K562 (cell line): ENCODE measurements around the gene ZNF428. TPM values are rescaled to one million over a fixed set of nuclear protein-coding genes. Genes with fewer than 3 reads are reported as not detected.

Experiments used
- CHD7 ChIP-seq: fragments of 200-600 bp; sonication (generic); IDR thresholded peaks from one replicate; pipeline ENCODE4 v1.6.1; 2012; ENCODE audit warnings: mild to moderate bottlenecking, low read depth, low read length, inconsistent platforms
- FOXA3 ChIP-seq, 2 experiments: fragments of 450-650 bp in 1 of 2; sonication (generic) in 1 of 2; formaldehyde crosslinking; IDR thresholded peaks in 1 of 2; conservative IDR thresholded peaks in 1 of 2; 2 replicates each; pipeline versions ENCODE4 v1.4.0 to v1.8.0; 2020 to 2022; ENCODE audit warnings: mild to moderate bottlenecking in 2 of 2, missing genetic modification reagents in 1 of 2
- HES1 ChIP-seq: fragments of 450-650 bp; IDR thresholded peaks from 2 replicates; pipeline ENCODE4 v1.6.1; 2016; ENCODE audit warnings: low read depth, mild to moderate bottlenecking, moderate library complexity
- IRF2 ChIP-seq: sonication (generic); formaldehyde crosslinking; IDR thresholded peaks from 2 replicates; pipeline ENCODE4 v1.8.1; 2022; ENCODE audit warnings: mild to moderate bottlenecking, missing genetic modification reagents
- NCOA4 ChIP-seq: fragments of 450-650 bp; IDR thresholded peaks from 2 replicates; pipeline ENCODE4 v1.6.1; 2018; ENCODE audit warnings: mild to moderate bottlenecking; ENCODE audit not compliant: partially characterized antibody
- PCBP2 ChIP-seq: fragments of 200-400 bp; formaldehyde crosslinking; IDR thresholded peaks from 2 replicates; pipeline ENCODE4 v1.6.1; 2018; ENCODE audit warnings: low read length, low read depth, mild to moderate bottlenecking, moderate library complexity; ENCODE audit not compliant: poor library complexity, severe bottlenecking
- SFPQ ChIP-seq: fragments of 200-400 bp; formaldehyde crosslinking; IDR thresholded peaks from 2 replicates; pipeline ENCODE4 v1.6.1; 2017; ENCODE audit warnings: mild to moderate bottlenecking, low read depth, low read length, moderate library complexity
- SRSF7 ChIP-seq: fragments of 200-400 bp; formaldehyde crosslinking; optimal IDR thresholded peaks from 2 replicates; pipeline ENCODE3; 2017; ENCODE audit warnings: mild to moderate bottlenecking, low read depth, low read length
- TCF3 ChIP-seq: sonication (generic); formaldehyde crosslinking; IDR thresholded peaks from 2 replicates; pipeline ENCODE4 v1.4.0; 2020; ENCODE audit warnings: mild to moderate bottlenecking, missing genetic modification reagents
- ZNF436 ChIP-seq: fragments of 250-450, 450-650 bp; sonication (Bioruptor Pico); formaldehyde crosslinking; IDR thresholded peaks from 2 replicates; pipeline ENCODE4 v1.7.0; 2020; ENCODE audit warnings: mild to moderate bottlenecking
- polyA plus RNA-seq, 8 experiments: library from polyadenylated mRNA; depleted of rRNA in 4 of 8; stranded (reverse) in 5 of 8; unstranded in 3 of 8; fragments of >200 nt; fragmentation: Nextera tagmentation in 2 of 8; fragmentation: Illumina TruSeq in 1 of 8; extraction: Ambion mirVana in 2 of 8; extraction: Trizol in 1 of 8; gene quantifications; 2 replicates each; pipeline versions ENCODE4 v1.2.1 to v1.2.3, GENCODE V29; 2011 to 2014; ENCODE audit warnings: inconsistent platforms in 1 of 8, missing spikeins in 1 of 8
- total RNA-seq, 7 experiments: library from RNA; depleted of rRNA in 6 of 7; stranded (reverse); fragments of >200 nt in 6 of 7; fragmentation: Illumina TruSeq in 2 of 7; extraction: Trizol in 2 of 7; gene quantifications; 2 replicates each; pipeline versions ENCODE4 v1.2.1 to v1.2.3, GENCODE V29; 2011 to 2021; ENCODE audit warnings: low replicate concordance in 1 of 7
- TF ChIP-seq, protein P1 (sequence below): sonication (generic); formaldehyde crosslinking; IDR thresholded peaks from 2 replicates; pipeline ENCODE4 v1.5.0; 2020; ENCODE audit warnings: missing genetic modification reagents

Gene ZNF428
- total and polyA plus RNA-seq, 9 of the 15 experiments (the other 6 are each of a cell fraction or from before 2014, with no cell fraction given): 0.15 to 85.7 (median 15.9) TPM

DNA sequence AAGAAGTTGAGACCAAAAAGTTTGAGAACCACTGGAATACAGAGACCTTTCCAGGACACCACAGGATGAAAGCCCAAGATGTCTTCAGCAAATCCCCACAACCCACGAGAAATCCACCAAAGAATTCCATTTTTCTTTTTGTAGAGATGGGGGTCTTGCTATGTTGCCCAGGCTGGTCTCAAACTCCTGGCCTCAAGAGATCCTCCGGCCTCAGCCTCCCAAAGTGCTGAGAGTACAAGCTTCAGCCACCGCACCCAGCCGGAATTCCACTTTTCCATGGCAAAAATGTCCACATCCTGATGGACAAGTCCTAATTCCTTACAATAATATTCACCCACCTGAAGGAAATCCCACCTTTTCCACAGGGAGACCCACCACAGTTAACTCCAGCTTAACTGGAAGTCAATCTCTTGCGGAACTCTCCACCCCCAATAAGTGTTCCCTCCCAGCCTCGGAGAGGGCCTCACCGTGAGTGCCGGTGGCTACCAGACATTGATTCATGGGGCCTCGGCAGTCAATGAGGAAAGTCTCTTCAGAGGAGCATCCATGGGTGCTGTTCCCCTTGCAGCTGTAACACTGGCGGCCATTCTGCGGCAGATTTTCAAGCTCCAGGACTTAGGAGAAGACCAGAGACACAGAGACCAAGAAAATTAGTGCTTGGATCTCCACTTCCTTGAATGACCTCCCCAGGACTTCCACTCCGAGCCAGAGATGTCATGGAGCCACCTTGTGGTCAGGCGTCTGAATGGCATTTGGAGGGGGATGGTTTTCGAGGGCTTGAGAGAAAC is 32.5 kb upstream of the ZNF428 start (continued):
- TF ChIP-seq, protein P1, sequence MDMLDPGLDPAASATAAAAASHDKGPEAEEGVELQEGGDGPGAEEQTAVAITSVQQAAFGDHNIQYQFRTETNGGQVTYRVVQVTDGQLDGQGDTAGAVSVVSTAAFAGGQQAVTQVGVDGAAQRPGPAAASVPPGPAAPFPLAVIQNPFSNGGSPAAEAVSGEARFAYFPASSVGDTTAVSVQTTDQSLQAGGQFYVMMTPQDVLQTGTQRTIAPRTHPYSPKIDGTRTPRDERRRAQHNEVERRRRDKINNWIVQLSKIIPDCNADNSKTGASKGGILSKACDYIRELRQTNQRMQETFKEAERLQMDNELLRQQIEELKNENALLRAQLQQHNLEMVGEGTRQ (CRISPR knock-in tag): no peak
- TF ChIP-seq SFPQ (no peak), CHD7 (no peak), PCBP2 (no peak), TCF3 (CRISPR knock-in tag) (no peak), SRSF7 (no peak), HES1 (no peak), NCOA4 (no peak), ZNF436 (no peak), FOXA3 (CRISPR knock-in tag; conservative IDR thresholded peaks at IDR 0.05 in 1 of 2, IDR thresholded peaks at IDR 0.05 in 1 of 2) (no peak), IRF2 (CRISPR knock-in tag) (no peak)
